Measurements from ENCODE around the gene GGPS1.
A peak's percentile ranks its signal among the peaks of the same experiment; 100 is the strongest.
"Not testable (repeated sequence)": the region's sequence is repeated elsewhere in the genome, so short reads cannot be mapped to it uniquely, and the experiment has no call there.

The GGPS1 gene

GRCh38 chr1:235328271-235329138 lies at the start of gene GGPS1:
Gene GGPS1, plus strand, starts transcription at chr1:235328570. Its CDS starts 6,695 bp downstream, at chr1:235335265.
- Mint-ChIP-seq H3K4me1 (peaks cover 21% of the 10 kb centered on the region), H3K4me3 (no peak within 1 kb of the TSS), H3K36me3 (peaks cover 26% of the 10 kb centered on the region), H3K27me3 (no peaks in the 10 kb centered on the region), H3K9me3 (no peaks in the 10 kb centered on the region), H3K27ac (no peak within 1 kb of the TSS)
- CTCF ChIA-PET: interaction anchor here (0.6 to 1.6 kb wide), 4 partner anchors 26 to 75 kb away, joined by 3 to 5 read pairs (median 3); no protein-coding TSS in a partner anchor
- DNase-seq: peak; percentile 98

- H3K36me3 Mint-ChIP-seq: peaks cover 5% of the 10 kb centered on the region
- no peak overlapping the region for H3K27ac Mint-ChIP-seq
- H3K4me1 Mint-ChIP-seq: peaks cover 25% of the 10 kb centered on the region
- CTCF ChIA-PET: no interaction called here
- H3K27me3 Mint-ChIP-seq: no peaks in the 10 kb centered on the region
- H3K4me3 Mint-ChIP-seq: no peak overlapping the region
- H3K9me3 Mint-ChIP-seq: no peaks in the 10 kb centered on the region
- no peak for DNase-seq
Measured at GRCh38 chr1:235278915-235279292, 49.5 kb upstream of the GGPS1 start.

GRCh38 chr1:235279694-235280093 lies 48.7 kb upstream of the GGPS1 start:
- Mint-ChIP-seq H3K4me1 (peaks cover 25% of the 10 kb centered on the region), H3K4me3 (no peak overlapping the region), H3K36me3 (peaks cover 5% of the 10 kb centered on the region), H3K27ac (no peak overlapping the region), H3K9me3 (no peaks in the 10 kb centered on the region), H3K27me3 (no peaks in the 10 kb centered on the region)
- CTCF ChIA-PET: no interaction called here
- no peak for DNase-seq

- no peak overlapping the region for H3K4me3 Mint-ChIP-seq
- peaks cover 6% of the 10 kb centered on the region for H3K36me3 Mint-ChIP-seq
- peaks cover 17% of the 10 kb centered on the region for H3K4me1 Mint-ChIP-seq
- no peaks in the 10 kb centered on the region for H3K27me3 Mint-ChIP-seq
- CTCF ChIA-PET: no interaction called here
- H3K9me3 Mint-ChIP-seq: no peaks in the 10 kb centered on the region
- DNase-seq: no peak
- no peak overlapping the region for H3K27ac Mint-ChIP-seq
Measured at GRCh38 chr1:235280467-235280866, 47.9 kb upstream of the GGPS1 start.

GRCh38 chr1:235283636-235284035 lies 44.7 kb upstream of the GGPS1 start:
- Mint-ChIP-seq H3K36me3 (peaks cover 10% of the 10 kb centered on the region), H3K4me1 (peaks cover 13% of the 10 kb centered on the region)
- DNase-seq, H3K27ac Mint-ChIP-seq, CTCF ChIA-PET, H3K27me3 Mint-ChIP-seq, H3K9me3 Mint-ChIP-seq, H3K4me3 Mint-ChIP-seq: not testable (repeated sequence)

- CTCF ChIA-PET: no interaction called here
- Mint-ChIP-seq H3K4me3 (no peak overlapping the region), H3K27me3 (no peaks in the 10 kb centered on the region), H3K36me3 (peaks cover 10% of the 10 kb centered on the region), H3K4me1 (peaks cover 13% of the 10 kb centered on the region), H3K27ac (no peak overlapping the region), H3K9me3 (no peaks in the 10 kb centered on the region)
- no peak for DNase-seq
Measured at GRCh38 chr1:235284231-235284769, 44.1 kb upstream of the GGPS1 start.

- Mint-ChIP-seq H3K4me3 (no peak overlapping the region), H3K27ac (no peak overlapping the region), H3K27me3 (no peaks in the 10 kb centered on the region), H3K4me1 (peaks cover 17% of the 10 kb centered on the region), H3K9me3 (no peaks in the 10 kb centered on the region), H3K36me3 (peaks cover 12% of the 10 kb centered on the region)
- no peak for DNase-seq
- CTCF ChIA-PET: no interaction called here
Measured at GRCh38 chr1:235286667-235287066, 41.7 kb upstream of the GGPS1 start.

- DNase-seq: no peak
- Mint-ChIP-seq H3K9me3 (no peaks in the 10 kb centered on the region), H3K27me3 (no peaks in the 10 kb centered on the region), H3K36me3 (peaks cover 12% of the 10 kb centered on the region), H3K27ac (no peak overlapping the region), H3K4me3 (no peak overlapping the region), H3K4me1 (peaks cover 18% of the 10 kb centered on the region)
- CTCF ChIA-PET: no interaction called here
Measured at GRCh38 chr1:235287208-235287882, 41.0 kb upstream of the GGPS1 start.

- no peaks in the 10 kb centered on the region for H3K27me3 Mint-ChIP-seq
- CTCF ChIA-PET: no interaction called here
Measured at GRCh38 chr1:235289859-235290739, 38.3 kb upstream of the GGPS1 start.

GRCh38 chr1:235290740-235291502 lies 37.4 kb upstream of the GGPS1 start:
- no peaks in the 10 kb centered on the region for H3K27me3 Mint-ChIP-seq
- H3K4me1 Mint-ChIP-seq: peaks cover 29% of the 10 kb centered on the region
- DNase-seq: no peak
- H3K27ac Mint-ChIP-seq: no peak overlapping the region
- H3K36me3 Mint-ChIP-seq: peaks cover 15% of the 10 kb centered on the region
- peaks cover 3% of the 10 kb centered on the region for H3K9me3 Mint-ChIP-seq
- CTCF ChIA-PET: no interaction called here
- no peak overlapping the region for H3K4me3 Mint-ChIP-seq

More at GRCh38 chr1:235289859-235290739, 38.3 kb upstream of the GGPS1 start:
- no peak overlapping the region for H3K4me3 Mint-ChIP-seq
- peaks cover 25% of the 10 kb centered on the region for H3K4me1 Mint-ChIP-seq
- no peak for DNase-seq
- no peaks in the 10 kb centered on the region for H3K9me3 Mint-ChIP-seq
- H3K27ac Mint-ChIP-seq: no peak overlapping the region
- H3K36me3 Mint-ChIP-seq: peaks cover 12% of the 10 kb centered on the region

GRCh38 chr1:235291599-235292091 lies 36.7 kb upstream of the GGPS1 start:
- H3K27me3 Mint-ChIP-seq: no peaks in the 10 kb centered on the region
- H3K9me3 Mint-ChIP-seq: peaks cover 4% of the 10 kb centered on the region
- no peak for DNase-seq
- no peak overlapping the region for H3K27ac Mint-ChIP-seq
- no peak overlapping the region for H3K4me3 Mint-ChIP-seq
- peaks cover 24% of the 10 kb centered on the region for H3K4me1 Mint-ChIP-seq
- CTCF ChIA-PET: no interaction called here
- H3K36me3 Mint-ChIP-seq: peaks cover 11% of the 10 kb centered on the region

- H3K4me3 Mint-ChIP-seq: no peak overlapping the region
Measured at GRCh38 chr1:235292790-235293189, 35.6 kb upstream of the GGPS1 start.

GRCh38 chr1:235293322-235293942 lies 34.9 kb upstream of the GGPS1 start:
- Mint-ChIP-seq H3K27ac (no peak overlapping the region), H3K36me3 (peaks cover 16% of the 10 kb centered on the region), H3K4me1 (peaks cover 35% of the 10 kb centered on the region), H3K27me3 (no peaks in the 10 kb centered on the region), H3K4me3 (no peak overlapping the region), H3K9me3 (peaks cover 10% of the 10 kb centered on the region)
- DNase-seq: no peak
- CTCF ChIA-PET: interaction anchor here (0.6 kb wide), 1 partner anchor 386 kb away, joined by 3 read pairs; no protein-coding TSS in a partner anchor

More at GRCh38 chr1:235292790-235293189, 35.6 kb upstream of the GGPS1 start:
- H3K27me3 Mint-ChIP-seq: no peaks in the 10 kb centered on the region
- no peak for DNase-seq
- no peak overlapping the region for H3K27ac Mint-ChIP-seq
- peaks cover 32% of the 10 kb centered on the region for H3K4me1 Mint-ChIP-seq
- CTCF ChIA-PET: interaction anchor here (0.6 kb wide), 1 partner anchor 385 kb away, joined by 3 read pairs; no protein-coding TSS in a partner anchor
- peaks cover 17% of the 10 kb centered on the region for H3K36me3 Mint-ChIP-seq
- H3K9me3 Mint-ChIP-seq: peaks cover 9% of the 10 kb centered on the region
